Skeletal muscle satellite cell (primary cell): ENCODE measurements around the gene CDKN2A.

ENCODE experiments used
- H3K27me3 ChIP-seq: 2 replicates; pipeline ENCODE4 v1.7.0; 2013; ENCODE audit warnings: low read length; ENCODE audit not compliant: control insufficient read depth, insufficient read depth
- H3K36me3 ChIP-seq: 2 replicates; pipeline ENCODE4 v1.7.0; 2013; ENCODE audit warnings: mild to moderate bottlenecking, control low read depth, low read length; ENCODE audit not compliant: insufficient read depth
- H3K4me1 ChIP-seq: 2 replicates; pipeline ENCODE4 v1.7.0; 2013; ENCODE audit warnings: low read length; ENCODE audit not compliant: control insufficient read depth, insufficient read depth
- H3K4me2 ChIP-seq: 2 replicates; pipeline ENCODE4 v1.7.0; 2013; ENCODE audit warnings: mild to moderate bottlenecking, low read length
- H3K4me3 ChIP-seq: 2 replicates; pipeline ENCODE4 v1.7.0; 2013; ENCODE audit warnings: low read length
- H3K9ac ChIP-seq: 2 replicates; pipeline ENCODE4 v1.7.0; 2013; ENCODE audit warnings: mild to moderate bottlenecking, low read depth, low read length, moderate library complexity
- H3K9me3 ChIP-seq: replicated peaks from 2 replicates; pipeline ENCODE4 v1.7.0; 2013; ENCODE audit warnings: mild to moderate bottlenecking, control low read depth, low read length

Gene CDKN2A

GRCh38 chr9:21927752-21928151, 66.4 kb downstream of the CDKN2A start:
- no peak overlapping the region for H3K4me2 ChIP-seq
- H3K27me3 ChIP-seq, result no peaks in the 10 kb centered on the region

DNA sequence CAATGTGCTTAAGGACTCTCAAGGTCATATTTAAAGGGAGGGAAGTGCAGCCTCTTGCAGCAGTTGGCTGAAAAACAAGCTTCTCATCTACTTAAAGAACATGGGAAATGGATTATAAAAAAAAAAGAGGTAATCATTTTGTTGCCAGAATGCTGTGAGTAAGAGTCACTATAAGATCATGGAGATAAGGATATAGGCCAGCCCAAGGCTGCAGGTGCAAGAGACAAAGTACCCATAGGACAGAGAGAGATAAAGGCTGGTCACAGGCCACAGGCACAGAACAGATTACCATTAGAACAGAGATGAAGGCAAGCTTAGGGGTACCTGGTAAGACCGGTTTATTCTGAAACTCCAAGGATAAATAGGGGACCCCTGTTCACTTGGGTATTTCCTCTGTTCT, 70.5 kb downstream of the CDKN2A start:
- no peaks in the 10 kb centered on the region for H3K36me3 ChIP-seq
- no peak overlapping the region for H3K4me2 ChIP-seq
- no peaks in the 10 kb centered on the region for H3K27me3 ChIP-seq
- H3K4me1 ChIP-seq, result peaks cover 11% of the 10 kb centered on the region
- no peak overlapping the region for H3K4me3 ChIP-seq
- H3K9ac ChIP-seq, result no peak overlapping the region
- no peaks in the 10 kb centered on the region for H3K9me3 ChIP-seq

More at GRCh38 chr9:21927752-21928151, 66.4 kb downstream of the CDKN2A start:
- Histone ChIP-seq H3K4me1 (peaks cover 11% of the 10 kb centered on the region), H3K9ac (no peak overlapping the region), H3K4me3 (no peak overlapping the region), H3K36me3 (no peaks in the 10 kb centered on the region), H3K9me3 (no peaks in the 10 kb centered on the region)

- Histone ChIP-seq H3K4me2 (no peak overlapping the region), H3K36me3 (no peaks in the 10 kb centered on the region), H3K4me1 (peaks cover 11% of the 10 kb centered on the region), H3K27me3 (no peaks in the 10 kb centered on the region), H3K4me3 (no peak overlapping the region), H3K9me3 (no peaks in the 10 kb centered on the region), H3K9ac (no peak overlapping the region)
Observed at GRCh38 chr9:21919377-21920362, 74.5 kb downstream of the CDKN2A start.
